CD4-positive, alpha-beta T cell (primary cell): ENCODE data around the gene MAP3K5. TPM values are rescaled to one million over a fixed set of nuclear protein-coding genes. Genes with fewer than 3 reads are reported as not detected.
"Not testable (repeated sequence)": the region's sequence is repeated elsewhere in the genome, so short reads cannot be mapped to it uniquely, and the experiment has no call there.

Experiments
- ATAC-seq: fragments of 200-7000 bp; cut with Tn5 transposase; one replicate; pipeline ENCODE4 v1.10.0; 2022; ENCODE audit warnings: mild to moderate bottlenecking; ENCODE audit not compliant: poor library complexity
- CTCF ChIA-PET: fragments of 350-600 bp; sonication (Branson Sonifier 250); formaldehyde crosslinking; loops from one replicate; lab custom pipeline; 2021; ENCODE audit warnings: antibody characterized with exemption, inconsistent platforms; lab: Charles Lee
- POLR2A ChIA-PET: fragments of 350-600 bp; sonication (Branson Sonifier 250); formaldehyde crosslinking; loops from one replicate; lab custom pipeline; 2021; ENCODE audit warnings: antibody characterized with exemption, inconsistent platforms; lab: Charles Lee
- DNase-seq, 14 experiments: peaks; one replicate each; pipeline ENCODE4 v3.0.0-alpha.2; 2013 to 2020; ENCODE audit warnings: mixed read lengths in 2 of 14
- H3K27ac ChIP-seq, 2 donors: one replicate each; pipeline versions ENCODE4 v1.5.1 to v1.7.0; 2013; ENCODE audit warnings: low read length in 2 of 2, low read depth in 1 of 2, mild to moderate bottlenecking in 1 of 2
- H3K27me3 ChIP-seq, 2 experiments: 1 replicate in 1 of 2; 2 replicates in 1 of 2; pipeline versions ENCODE4 v1.6.1 to v1.7.0; 2013; ENCODE audit warnings: low read length in 2 of 2, control low read depth in 1 of 2, mild to moderate bottlenecking in 1 of 2, moderate library complexity in 1 of 2; ENCODE audit not compliant: insufficient read depth in 2 of 2, control insufficient read depth in 1 of 2
- H3K36me3 ChIP-seq: one replicate; pipeline ENCODE4 v1.6.1; 2013; ENCODE audit warnings: low read length, control low read depth; ENCODE audit not compliant: insufficient read depth
- H3K4me1 ChIP-seq: one replicate; pipeline ENCODE4 v1.6.1; 2013; ENCODE audit warnings: low read length, control low read depth; ENCODE audit not compliant: insufficient read depth
- H3K4me3 ChIP-seq: one replicate; pipeline ENCODE4 v1.5.1; 2013; ENCODE audit warnings: mild to moderate bottlenecking, low read length, moderate library complexity
- H3K9me3 ChIP-seq, 2 experiments: 1 replicate in 1 of 2; 2 replicates in 1 of 2; pipeline versions ENCODE4 v1.6.1 to v1.7.0; 2013; ENCODE audit warnings: low read length in 2 of 2, mild to moderate bottlenecking in 2 of 2, control low read depth in 1 of 2, moderate library complexity in 1 of 2; ENCODE audit not compliant: control insufficient read depth in 1 of 2, insufficient read depth in 1 of 2
- H3K27ac Mint-ChIP-seq: one replicate; pipeline ENCODE4 v1.8.0; 2020; ENCODE audit warnings: mixed read lengths
- H3K27me3 Mint-ChIP-seq: one replicate; pipeline ENCODE4 v1.8.0; 2021; ENCODE audit warnings: mixed read lengths
- H3K36me3 Mint-ChIP-seq: one replicate; pipeline ENCODE4 v1.8.0; 2021; ENCODE audit warnings: low read depth, mixed read lengths
- H3K4me1 Mint-ChIP-seq: one replicate; pipeline ENCODE4 v1.8.0; 2021; ENCODE audit warnings: low read depth, mixed read lengths
- H3K4me3 Mint-ChIP-seq: one replicate; pipeline ENCODE4 v1.8.0; 2020; ENCODE audit warnings: mild to moderate bottlenecking, mixed read lengths
- H3K9me3 Mint-ChIP-seq: one replicate; pipeline ENCODE4 v1.8.0; 2020; ENCODE audit warnings: mixed read lengths
- intact Hi-C, 2 experiments: fragments of 100-400 bp; cut with DNase I in 1 of 2; cut with micrococcal nuclease in 1 of 2; formaldehyde crosslinking; loops; one replicate each; pipeline versions ENCODE4 v1.15.1 to v1.9.0; 2023 to 2025; cut with DNase I, micrococcal nuclease
- total RNA-seq, 174 experiments: library from RNA in 2 of 174; stranded (reverse) in 2 of 174; gene quantifications; one replicate each; pipeline ENCODE4 v1.2.3 and lab custom pipeline; 2021 to 2026
- TF ChIP-seq, protein P1 (sequence below): fragments of 200-600 bp; IDR thresholded peaks from one replicate; pipeline ENCODE4 v1.8.0; 2022; ENCODE audit warnings: antibody characterized with exemption, mild to moderate bottlenecking

MAP3K5 gene
- total RNA-seq, 2 experiments from 2014 or later = 12.9 to 14.1 TPM

DNA sequence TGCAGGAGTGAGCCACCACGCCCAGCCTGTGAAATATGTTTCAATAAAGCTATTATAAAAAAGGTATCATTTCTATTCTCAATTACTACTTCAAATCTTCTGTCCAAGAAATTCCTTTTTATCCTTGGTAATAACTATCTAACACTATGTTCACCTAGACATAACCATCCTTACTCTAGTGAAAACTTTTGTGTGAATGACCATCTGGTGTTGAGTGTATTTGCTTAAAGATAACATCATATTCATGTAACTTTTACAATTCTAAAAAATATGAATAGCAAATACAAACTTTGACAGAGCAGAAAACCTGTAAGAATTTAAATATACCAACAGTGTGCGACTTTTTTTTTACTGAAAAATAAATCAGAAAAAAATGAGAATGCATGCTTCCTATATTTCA is 96.9 kb downstream of the MAP3K5 start:
- Histone ChIP-seq H3K27ac (no peak overlapping the region), H3K4me1 (peaks cover 4% of the 10 kb centered on the region), H3K4me3 (no peak overlapping the region), H3K36me3 (peaks cover 38% of the 10 kb centered on the region), H3K27me3 (no peaks in the 10 kb centered on the region), H3K9me3 (no peaks in the 10 kb centered on the region)
- Mint-ChIP-seq H3K4me3 (no peak overlapping the region), H3K27ac (no peak overlapping the region), H3K36me3 (peaks cover 83% of the 10 kb centered on the region), H3K9me3 (no peaks in the 10 kb centered on the region), H3K27me3 (no peaks in the 10 kb centered on the region), H3K4me1 (peaks cover 7% of the 10 kb centered on the region)
- TF ChIP-seq, protein P1, sequence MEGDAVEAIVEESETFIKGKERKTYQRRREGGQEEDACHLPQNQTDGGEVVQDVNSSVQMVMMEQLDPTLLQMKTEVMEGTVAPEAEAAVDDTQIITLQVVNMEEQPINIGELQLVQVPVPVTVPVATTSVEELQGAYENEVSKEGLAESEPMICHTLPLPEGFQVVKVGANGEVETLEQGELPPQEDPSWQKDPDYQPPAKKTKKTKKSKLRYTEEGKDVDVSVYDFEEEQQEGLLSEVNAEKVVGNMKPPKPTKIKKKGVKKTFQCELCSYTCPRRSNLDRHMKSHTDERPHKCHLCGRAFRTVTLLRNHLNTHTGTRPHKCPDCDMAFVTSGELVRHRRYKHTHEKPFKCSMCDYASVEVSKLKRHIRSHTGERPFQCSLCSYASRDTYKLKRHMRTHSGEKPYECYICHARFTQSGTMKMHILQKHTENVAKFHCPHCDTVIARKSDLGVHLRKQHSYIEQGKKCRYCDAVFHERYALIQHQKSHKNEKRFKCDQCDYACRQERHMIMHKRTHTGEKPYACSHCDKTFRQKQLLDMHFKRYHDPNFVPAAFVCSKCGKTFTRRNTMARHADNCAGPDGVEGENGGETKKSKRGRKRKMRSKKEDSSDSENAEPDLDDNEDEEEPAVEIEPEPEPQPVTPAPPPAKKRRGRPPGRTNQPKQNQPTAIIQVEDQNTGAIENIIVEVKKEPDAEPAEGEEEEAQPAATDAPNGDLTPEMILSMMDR = no peak
- ChIA-PET CTCF (interaction anchor here (7.3 kb wide), 1 partner anchor 97 kb away, joined by 42 read pairs; the partner anchor contains the start of gene MAP3K5), POLR2A (no interaction called here)
- intact Hi-C loops = loop anchor here in 1 of 2 experiments (5.0 kb wide), 2 partner anchors 48 to 97 kb away; partner anchors contain the start of gene MAP3K5
- no peak for DNase-seq
- ATAC-seq = no peak

DNA sequence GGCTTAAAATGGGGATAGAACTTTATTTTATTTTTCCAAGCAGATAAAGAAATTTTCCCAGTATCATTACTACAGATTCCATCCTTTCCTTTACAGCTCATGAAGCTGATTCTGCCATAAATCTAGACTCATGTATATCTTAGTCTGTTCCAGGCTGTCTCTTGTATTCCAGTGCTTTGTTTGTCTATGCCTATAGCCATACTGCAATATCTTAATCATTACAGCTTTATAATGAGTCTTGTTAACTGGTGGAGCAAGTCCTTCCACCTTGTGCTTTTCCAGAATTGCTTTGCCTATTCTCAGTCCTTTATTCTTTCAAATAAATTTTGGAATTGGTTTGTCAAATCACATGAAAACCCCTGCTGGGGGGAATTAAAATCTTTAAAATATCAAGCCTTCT is 99.2 kb downstream of the MAP3K5 start:
- ChIA-PET CTCF (interaction anchor here (2.0 kb wide), 1 partner anchor 99 kb away, joined by 9 read pairs; the partner anchor contains the start of gene MAP3K5), POLR2A (interaction anchor here (2.4 kb wide), 1 partner anchor 99 kb away, joined by 8 read pairs; the partner anchor contains the start of gene MAP3K5)
- Histone ChIP-seq H3K36me3 (peaks cover 35% of the 10 kb centered on the region), H3K4me3 (no peak overlapping the region), H3K27ac (no peak overlapping the region), H3K9me3 (no peaks in the 10 kb centered on the region), H3K4me1 (no peaks in the 10 kb centered on the region), H3K27me3 (no peaks in the 10 kb centered on the region)
- ATAC-seq = no peak
- no peak for DNase-seq
- Mint-ChIP-seq H3K27ac (no peak overlapping the region), H3K4me1 (no peaks in the 10 kb centered on the region), H3K4me3 (no peak overlapping the region), H3K9me3 (no peaks in the 10 kb centered on the region), H3K27me3 (no peaks in the 10 kb centered on the region), H3K36me3 (peaks cover 73% of the 10 kb centered on the region)
- TF ChIP-seq, protein P1 = no peak
- intact Hi-C loops = no loop called here

DNA sequence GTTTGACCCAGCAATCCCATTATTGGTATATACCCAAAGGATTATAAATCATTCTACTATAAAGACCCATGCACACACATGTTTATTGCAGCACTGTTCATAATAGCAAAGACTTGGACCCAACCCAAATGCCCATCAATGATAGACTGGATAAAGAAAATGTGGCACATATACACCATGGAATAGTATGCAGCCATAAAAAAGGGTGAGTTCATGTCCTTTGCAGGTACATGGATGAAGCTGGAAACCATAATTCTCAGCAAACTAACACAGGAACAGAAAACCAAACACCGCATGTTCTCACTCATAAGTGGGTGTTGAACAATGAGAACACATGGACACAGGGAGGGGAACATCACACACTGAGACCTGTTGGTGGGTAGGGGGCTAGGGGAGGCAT is 104.4 kb downstream of the MAP3K5 start:
- peaks cover 57% of the 10 kb centered on the region for H3K36me3 Mint-ChIP-seq
- H3K27me3 ChIP-seq, H3K4me3 Mint-ChIP-seq, H3K27ac ChIP-seq, intact Hi-C loops, DNase-seq, H3K27me3 Mint-ChIP-seq, H3K4me3 ChIP-seq, H3K27ac Mint-ChIP-seq, ATAC-seq, H3K9me3 ChIP-seq, H3K9me3 Mint-ChIP-seq, H3K4me1 ChIP-seq, POLR2A ChIA-PET: not testable (repeated sequence)
- CTCF ChIA-PET = interaction anchor here (0.6 kb wide), 1 partner anchor 666 kb away, joined by 3 read pairs; no protein-coding TSS in a partner anchor
- peaks cover 19% of the 10 kb centered on the region for H3K36me3 ChIP-seq
- H3K4me1 Mint-ChIP-seq = peaks cover 11% of the 10 kb centered on the region
